ENCODE results near the gene PPARD.
"Not testable (repeated sequence)": the region's sequence is repeated elsewhere in the genome, so short reads cannot be mapped to it uniquely, and the experiment has no call there.

The PPARD gene

DNA sequence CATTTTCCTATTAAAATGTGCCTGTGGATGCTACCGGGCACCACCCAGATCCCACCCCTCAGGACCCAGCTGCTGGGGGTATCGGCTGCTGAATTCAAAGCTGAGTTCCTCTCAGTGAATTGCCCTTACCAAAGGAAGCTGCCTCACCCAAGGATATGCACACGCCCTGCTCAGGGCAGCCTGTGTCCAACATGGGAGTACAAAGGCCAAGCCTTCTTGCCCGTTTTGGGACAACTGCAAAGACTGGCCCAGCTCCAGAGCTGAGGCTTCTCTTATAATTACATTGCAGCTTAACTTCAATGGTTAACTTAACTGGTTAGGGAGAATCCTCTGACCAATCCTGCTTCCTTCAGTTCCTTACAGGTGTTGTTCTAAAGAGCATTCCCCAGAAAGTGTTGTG is 89.9 kb downstream of the PPARD start:
- H3K9ac ChIP-seq (ENCODE audit: low read depth, low read length) = no peak overlapping the region
- H3K4me1 ChIP-seq (ENCODE audit: control insufficient read depth, insufficient read depth, low read length) = peaks cover 4% of the 10 kb centered on the region
- no peaks in the 10 kb centered on the region for H3K27me3 ChIP-seq (ENCODE audit: control insufficient read depth, insufficient read depth, low read length)
- H3K9me3 ChIP-seq (ENCODE audit: control insufficient read depth, insufficient read depth, low read length) = peaks cover 10% of the 10 kb centered on the region
- no peaks in the 10 kb centered on the region for H3K36me3 ChIP-seq (ENCODE audit: control insufficient read depth, insufficient read depth, low read length)
- no peak overlapping the region for H3K4me3 ChIP-seq (ENCODE audit: low read depth, low read length)
- no peak overlapping the region for H3K27ac ChIP-seq (ENCODE audit: low read depth, low read length)

DNA sequence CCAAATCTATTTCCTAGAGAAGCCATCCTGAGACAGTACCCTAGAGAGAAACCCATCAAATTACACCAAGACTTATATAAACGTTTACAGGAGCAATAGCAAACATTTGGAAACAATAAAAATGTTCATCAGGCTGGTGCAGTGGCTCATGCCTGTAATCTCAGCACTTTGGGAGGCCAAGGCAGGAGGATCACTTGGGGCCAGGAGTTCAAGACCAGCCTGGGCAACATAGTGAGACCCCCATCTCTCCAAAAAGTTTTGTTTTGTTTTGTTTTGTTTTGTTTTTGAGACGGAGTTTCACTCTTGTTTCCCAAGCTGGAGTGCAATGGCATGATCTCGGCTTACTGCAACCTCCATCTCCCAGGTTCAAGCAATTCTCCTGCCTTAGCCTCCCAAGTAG is 90.3 kb downstream of the PPARD start:
- H3K36me3 ChIP-seq (ENCODE audit: control insufficient read depth, insufficient read depth, low read length); H3K4me3 ChIP-seq (ENCODE audit: low read depth, low read length); H3K27me3 ChIP-seq (ENCODE audit: control insufficient read depth, insufficient read depth, low read length); H3K27ac ChIP-seq (ENCODE audit: low read depth, low read length); H3K4me1 ChIP-seq (ENCODE audit: control insufficient read depth, insufficient read depth, low read length); H3K9ac ChIP-seq (ENCODE audit: low read depth, low read length): not testable (repeated sequence)
- H3K9me3 ChIP-seq (ENCODE audit: control insufficient read depth, insufficient read depth, low read length) = peaks cover 10% of the 10 kb centered on the region

DNA sequence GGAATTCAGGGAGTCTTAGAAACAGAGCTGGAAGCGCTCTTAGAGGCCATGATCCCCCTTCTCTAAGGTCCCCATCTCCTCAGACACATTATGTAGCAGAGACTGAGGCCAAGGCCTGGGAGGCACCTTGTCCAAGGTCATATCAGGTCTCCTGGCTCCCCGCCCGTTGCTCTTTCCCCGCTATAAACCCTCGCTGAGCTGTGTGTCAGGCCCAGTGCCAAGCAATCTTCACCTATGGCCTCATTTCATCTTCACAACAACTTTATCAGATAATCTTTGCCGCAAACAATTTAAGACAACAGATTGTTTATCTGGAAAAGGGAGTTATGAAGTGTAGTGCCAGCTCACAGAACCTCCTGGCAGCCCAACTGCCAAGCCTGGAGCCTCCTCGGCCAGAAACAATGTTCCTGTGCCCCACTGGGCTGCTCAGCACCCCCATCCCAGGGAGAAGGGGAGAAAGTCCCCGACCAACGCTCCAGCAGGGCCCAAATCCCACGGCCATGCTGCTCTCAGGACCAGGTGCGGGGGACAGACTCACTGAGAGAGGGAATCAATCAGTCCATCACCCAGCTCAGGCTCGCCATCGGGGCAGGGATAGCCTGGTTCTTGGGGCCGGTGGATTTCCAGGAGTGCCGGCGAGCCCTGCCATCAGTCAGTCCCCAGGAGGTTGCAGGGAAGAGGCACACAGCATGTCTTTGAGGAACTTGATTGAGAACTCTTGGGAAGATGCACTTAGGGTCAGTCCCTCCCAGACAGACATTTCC is 92.9 kb downstream of the PPARD start:
- H3K4me1 ChIP-seq (ENCODE audit: control insufficient read depth, insufficient read depth, low read length) = no peaks in the 10 kb centered on the region
- no peak overlapping the region for H3K27ac ChIP-seq (ENCODE audit: low read depth, low read length)

DNA sequence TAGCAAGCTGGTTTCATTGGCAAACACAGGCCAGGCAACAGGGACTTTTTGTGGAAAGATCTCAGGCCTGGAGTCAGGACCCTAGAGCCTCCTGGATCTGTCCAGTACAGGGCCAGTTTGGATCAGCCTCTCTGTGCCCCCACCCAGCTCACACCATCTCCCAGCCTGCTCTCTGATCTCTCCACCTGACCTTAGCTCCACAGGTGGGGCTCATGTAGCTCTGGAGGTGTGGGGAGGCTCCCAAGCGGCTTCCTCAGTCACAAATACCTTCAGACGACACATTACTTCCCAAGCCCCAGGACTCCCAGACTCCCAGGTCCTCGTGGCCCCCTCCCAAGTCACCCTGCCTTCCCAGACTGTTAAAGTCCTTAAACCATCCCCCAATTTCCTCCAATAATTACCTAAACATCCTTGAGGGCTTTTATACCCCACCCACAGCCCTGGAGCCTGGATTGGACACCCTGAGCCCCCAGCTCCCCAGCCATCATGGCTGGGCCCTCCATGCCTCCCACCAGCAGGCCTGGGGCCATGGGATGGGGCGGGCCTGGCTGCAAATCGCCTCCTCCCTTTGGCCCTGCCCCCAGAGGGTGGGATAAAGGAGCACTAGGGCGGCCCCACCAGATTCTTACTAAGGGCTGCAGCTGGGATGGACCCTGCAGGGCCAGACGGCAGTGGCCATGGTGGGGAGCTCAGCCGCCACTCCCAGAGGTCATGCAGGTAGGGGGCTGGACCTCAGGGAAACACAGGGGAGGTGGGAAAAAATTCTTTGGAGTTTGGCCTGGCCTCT is 93.9 kb downstream of the PPARD start:
- Histone ChIP-seq H3K4me1 (ENCODE audit: control insufficient read depth, insufficient read depth, low read length) (no peaks in the 10 kb centered on the region), H3K4me3 (ENCODE audit: low read depth, low read length) (no peak overlapping the region), H3K27ac (ENCODE audit: low read depth, low read length) (no peak overlapping the region), H3K9ac (ENCODE audit: low read depth, low read length) (no peak overlapping the region), H3K9me3 (ENCODE audit: control insufficient read depth, insufficient read depth, low read length) (no peaks in the 10 kb centered on the region), H3K27me3 (ENCODE audit: control insufficient read depth, insufficient read depth, low read length) (no peaks in the 10 kb centered on the region), H3K36me3 (ENCODE audit: control insufficient read depth, insufficient read depth, low read length) (no peaks in the 10 kb centered on the region)

More for the DNA sequence above, 92.9 kb downstream of the PPARD start:
- Histone ChIP-seq H3K9me3 (ENCODE audit: control insufficient read depth, insufficient read depth, low read length) (no peaks in the 10 kb centered on the region), H3K27me3 (ENCODE audit: control insufficient read depth, insufficient read depth, low read length) (no peaks in the 10 kb centered on the region), H3K9ac (ENCODE audit: low read depth, low read length) (no peak overlapping the region), H3K36me3 (ENCODE audit: control insufficient read depth, insufficient read depth, low read length) (no peaks in the 10 kb centered on the region), H3K4me3 (ENCODE audit: low read depth, low read length) (no peak overlapping the region)

DNA sequence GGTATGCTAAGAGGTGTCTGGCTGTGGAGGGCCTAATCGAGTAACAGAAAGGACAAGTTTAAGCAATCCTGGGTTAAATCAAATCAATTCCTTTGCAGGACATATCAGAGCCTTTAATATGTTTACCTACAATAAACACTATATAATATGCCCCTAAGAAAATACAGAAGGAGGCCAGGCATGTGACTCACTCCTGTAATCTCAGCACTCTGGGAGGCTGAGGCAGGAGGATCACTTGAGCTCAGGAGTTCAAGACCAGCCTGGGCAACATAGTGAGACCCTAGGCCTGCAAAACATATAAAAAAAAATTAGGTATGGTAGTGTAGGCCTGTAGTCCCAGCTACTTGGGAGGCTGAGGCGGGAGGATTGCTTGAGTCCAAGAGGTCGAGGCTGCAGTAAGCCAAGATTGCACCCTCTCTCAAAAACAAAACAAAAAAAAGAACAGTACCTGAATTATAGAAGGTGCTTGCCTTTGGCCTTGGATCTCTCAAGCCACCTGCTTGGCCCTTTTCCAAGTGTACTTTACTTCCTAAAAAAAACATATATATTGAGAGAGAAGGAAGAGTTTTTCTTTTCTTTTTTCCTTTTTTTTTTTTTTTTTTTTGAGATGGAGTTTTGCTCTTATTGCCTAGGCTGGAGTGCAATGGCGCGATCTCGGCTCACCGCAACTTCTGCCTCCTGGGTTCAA is 96.2 kb downstream of the PPARD start:
- H3K36me3 ChIP-seq (ENCODE audit: control insufficient read depth, insufficient read depth, low read length); H3K9me3 ChIP-seq (ENCODE audit: control insufficient read depth, insufficient read depth, low read length); H3K27ac ChIP-seq (ENCODE audit: low read depth, low read length); H3K9ac ChIP-seq (ENCODE audit: low read depth, low read length); H3K4me1 ChIP-seq (ENCODE audit: control insufficient read depth, insufficient read depth, low read length); H3K27me3 ChIP-seq (ENCODE audit: control insufficient read depth, insufficient read depth, low read length); H3K4me3 ChIP-seq (ENCODE audit: low read depth, low read length): not testable (repeated sequence)

DNA sequence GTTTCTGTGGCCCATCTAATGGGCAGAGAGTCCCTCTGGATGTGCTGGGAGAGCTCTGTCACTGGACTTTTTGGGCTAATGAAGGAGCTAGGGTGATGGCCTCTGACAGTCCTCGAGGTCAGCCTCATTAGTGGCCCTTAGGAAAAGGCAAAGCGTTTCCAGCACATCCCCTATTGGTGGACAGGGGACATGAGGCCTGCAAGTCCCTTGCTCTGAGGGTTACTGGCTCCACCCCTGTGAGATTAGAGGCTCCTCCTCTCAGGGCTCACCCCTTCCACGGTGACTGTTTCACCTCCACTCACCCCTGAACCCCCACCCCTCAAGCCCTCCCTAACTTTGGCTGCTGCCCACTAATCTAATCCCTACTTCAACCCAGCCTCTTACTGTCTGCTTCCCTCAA is 97.0 kb downstream of the PPARD start:
- no peak overlapping the region for H3K9ac ChIP-seq (ENCODE audit: low read depth, low read length)
- H3K9me3 ChIP-seq (ENCODE audit: control insufficient read depth, insufficient read depth, low read length) = no peaks in the 10 kb centered on the region
- H3K4me3 ChIP-seq (ENCODE audit: low read depth, low read length) = no peak overlapping the region
- H3K4me1 ChIP-seq (ENCODE audit: control insufficient read depth, insufficient read depth, low read length) = no peaks in the 10 kb centered on the region
- no peaks in the 10 kb centered on the region for H3K27me3 ChIP-seq (ENCODE audit: control insufficient read depth, insufficient read depth, low read length)
- no peak overlapping the region for H3K27ac ChIP-seq (ENCODE audit: low read depth, low read length)
- no peaks in the 10 kb centered on the region for H3K36me3 ChIP-seq (ENCODE audit: control insufficient read depth, insufficient read depth, low read length)

DNA sequence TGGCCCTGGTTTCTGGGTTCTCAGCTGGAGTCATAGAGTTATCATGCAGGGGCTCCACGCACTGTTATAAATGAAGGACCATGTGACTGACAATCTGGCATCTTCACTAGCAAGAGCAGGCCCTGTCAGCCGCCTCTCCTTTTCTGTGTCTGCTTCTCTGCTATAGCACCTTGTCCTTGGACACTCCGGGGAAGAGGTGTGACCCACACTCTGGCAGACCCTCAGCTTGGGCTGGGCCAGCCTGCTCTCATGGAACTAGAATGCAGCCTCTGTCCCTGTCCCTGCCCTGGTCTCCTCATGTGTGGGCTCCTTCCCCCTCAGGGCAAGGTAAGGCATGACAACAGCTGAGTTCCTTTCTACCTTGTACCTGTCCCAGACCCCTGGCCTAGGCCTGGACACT is 98.8 kb downstream of the PPARD start:
- H3K4me3 ChIP-seq (ENCODE audit: low read depth, low read length) = no peak overlapping the region
- no peak overlapping the region for H3K9ac ChIP-seq (ENCODE audit: low read depth, low read length)
- H3K27me3 ChIP-seq (ENCODE audit: control insufficient read depth, insufficient read depth, low read length) = no peaks in the 10 kb centered on the region

DNA sequence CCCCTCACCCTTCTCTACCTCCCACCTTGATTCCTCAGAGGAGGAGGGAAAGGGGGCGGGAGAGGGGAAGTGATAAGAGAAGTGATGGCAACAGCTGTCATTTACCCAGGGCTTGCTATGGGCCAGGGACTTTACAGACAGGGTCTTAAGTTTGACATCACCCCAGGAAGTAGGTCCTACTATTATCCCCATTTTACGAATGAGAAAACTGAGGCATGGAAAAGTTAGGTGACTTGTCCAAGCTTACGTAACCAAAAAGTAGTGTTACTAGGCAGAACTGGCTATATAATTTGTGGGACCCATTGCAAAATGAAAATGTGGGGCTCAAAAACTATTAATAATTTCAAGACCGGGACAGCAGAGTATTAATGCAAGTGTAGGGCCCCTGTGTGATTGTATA is 99.3 kb downstream of the PPARD start:
- Histone ChIP-seq H3K27ac (ENCODE audit: low read depth, low read length) (no peak overlapping the region), H3K36me3 (ENCODE audit: control insufficient read depth, insufficient read depth, low read length) (no peaks in the 10 kb centered on the region), H3K4me3 (ENCODE audit: low read depth, low read length) (no peak overlapping the region), H3K9ac (ENCODE audit: low read depth, low read length) (no peak overlapping the region), H3K9me3 (ENCODE audit: control insufficient read depth, insufficient read depth, low read length) (no peaks in the 10 kb centered on the region), H3K4me1 (ENCODE audit: control insufficient read depth, insufficient read depth, low read length) (no peaks in the 10 kb centered on the region), H3K27me3 (ENCODE audit: control insufficient read depth, insufficient read depth, low read length) (no peaks in the 10 kb centered on the region)

More for the DNA sequence above, 98.8 kb downstream of the PPARD start:
- Histone ChIP-seq H3K9me3 (ENCODE audit: control insufficient read depth, insufficient read depth, low read length) (no peaks in the 10 kb centered on the region), H3K27ac (ENCODE audit: low read depth, low read length) (no peak overlapping the region), H3K36me3 (ENCODE audit: control insufficient read depth, insufficient read depth, low read length) (no peaks in the 10 kb centered on the region), H3K4me1 (ENCODE audit: control insufficient read depth, insufficient read depth, low read length) (no peaks in the 10 kb centered on the region)

DNA sequence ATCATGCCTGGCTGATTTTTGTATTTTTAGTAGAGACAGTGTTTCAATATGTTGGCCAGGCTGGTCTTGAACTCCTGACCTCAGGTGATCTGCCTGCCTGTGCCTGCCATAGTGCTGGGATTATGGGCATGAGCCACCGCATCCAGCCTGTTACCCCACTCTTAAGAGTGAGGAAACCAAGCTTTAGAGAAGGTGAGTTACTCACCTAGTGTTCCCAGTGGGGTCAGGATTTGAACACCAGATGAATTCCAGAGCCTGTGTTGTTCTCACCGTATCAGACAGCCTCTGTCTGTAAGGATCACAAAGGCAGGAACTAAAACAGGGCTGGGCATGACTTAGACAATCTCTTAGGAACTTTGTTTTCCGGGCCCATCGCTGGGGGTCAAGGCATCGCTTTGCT is 100.3 kb downstream of the PPARD start:
- no peak overlapping the region for H3K9ac ChIP-seq (ENCODE audit: low read depth, low read length)
- H3K27me3 ChIP-seq (ENCODE audit: control insufficient read depth, insufficient read depth, low read length) = no peaks in the 10 kb centered on the region

DNA sequence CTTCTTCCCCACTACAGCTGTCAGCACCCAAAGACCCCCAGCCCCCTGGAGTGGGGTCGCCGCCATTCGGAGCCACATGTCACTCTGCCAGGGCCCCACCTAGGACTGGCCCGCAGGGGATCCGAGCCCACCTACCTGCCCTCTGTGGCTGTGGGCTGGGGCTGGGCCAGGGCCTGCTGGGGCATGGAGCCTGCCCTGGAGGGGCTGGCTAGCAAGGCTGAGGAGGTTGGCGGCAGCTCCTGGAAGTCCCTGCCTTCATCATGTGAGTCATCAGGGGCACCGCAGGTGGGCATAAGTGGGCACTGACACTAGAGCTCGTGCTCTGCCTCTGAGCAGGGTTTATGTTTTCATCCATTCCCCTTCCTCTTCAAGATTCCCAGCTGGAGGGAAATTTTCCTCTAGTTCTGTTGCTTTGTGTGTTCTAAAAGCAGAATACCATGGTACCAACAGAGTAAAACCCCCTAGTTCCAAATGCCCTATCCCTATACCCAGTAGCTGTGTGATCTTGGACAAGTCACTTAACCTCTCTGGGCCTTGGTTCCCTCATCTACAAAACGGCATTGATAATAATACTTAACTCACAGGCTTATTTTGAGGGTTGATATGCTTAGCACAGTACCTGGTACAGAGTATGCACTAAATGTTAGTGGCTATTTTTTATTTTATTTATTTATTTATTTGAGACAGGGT is 101.1 kb downstream of the PPARD start:
- Histone ChIP-seq H3K4me3 (ENCODE audit: low read depth, low read length) (no peak overlapping the region), H3K27me3 (ENCODE audit: control insufficient read depth, insufficient read depth, low read length) (no peaks in the 10 kb centered on the region), H3K36me3 (ENCODE audit: control insufficient read depth, insufficient read depth, low read length) (no peaks in the 10 kb centered on the region), H3K27ac (ENCODE audit: low read depth, low read length) (no peak overlapping the region), H3K9me3 (ENCODE audit: control insufficient read depth, insufficient read depth, low read length) (no peaks in the 10 kb centered on the region), H3K9ac (ENCODE audit: low read depth, low read length) (no peak overlapping the region), H3K4me1 (ENCODE audit: control insufficient read depth, insufficient read depth, low read length) (no peaks in the 10 kb centered on the region)

More for the DNA sequence above, 100.3 kb downstream of the PPARD start:
- no peaks in the 10 kb centered on the region for H3K36me3 ChIP-seq (ENCODE audit: control insufficient read depth, insufficient read depth, low read length)
- H3K4me3 ChIP-seq (ENCODE audit: low read depth, low read length) = no peak overlapping the region
- no peak overlapping the region for H3K27ac ChIP-seq (ENCODE audit: low read depth, low read length)
- H3K9me3 ChIP-seq (ENCODE audit: control insufficient read depth, insufficient read depth, low read length) = no peaks in the 10 kb centered on the region
- no peaks in the 10 kb centered on the region for H3K4me1 ChIP-seq (ENCODE audit: control insufficient read depth, insufficient read depth, low read length)
